SW480 (cell line): Measurements from ENCODE around the gene CPSF7.
"Not testable (repeated sequence)": the region's sequence is repeated elsewhere in the genome, so short reads cannot be mapped to it uniquely, and the experiment has no call there.

ENCODE experiments used
- DNase-seq: peaks from one replicate; pipeline ENCODE4 v3.0.0-alpha.2; 2016; ENCODE audit warnings: low spot score

CPSF7 gene

GRCh38 chr11:61429691-61430582 is at the start of gene CPSF7, which contains the start of gene SDHAF2:
CPSF7 (minus strand) TSS chr11:61429975; CDS start chr11:61429235, 740 bp downstream.
SDHAF2 (plus strand) TSS chr11:61430124; CDS start chr11:61430147, 23 bp downstream.
- peak; percentile 97 for DNase-seq

GRCh38 chr11:61477727-61478148 is 48.0 kb upstream of the CPSF7 start:
- no peak for DNase-seq

- no peak for DNase-seq
These were observed 47.4 kb upstream of the CPSF7 start for GRCh38 chr11:61477126-61477525.

DNA sequence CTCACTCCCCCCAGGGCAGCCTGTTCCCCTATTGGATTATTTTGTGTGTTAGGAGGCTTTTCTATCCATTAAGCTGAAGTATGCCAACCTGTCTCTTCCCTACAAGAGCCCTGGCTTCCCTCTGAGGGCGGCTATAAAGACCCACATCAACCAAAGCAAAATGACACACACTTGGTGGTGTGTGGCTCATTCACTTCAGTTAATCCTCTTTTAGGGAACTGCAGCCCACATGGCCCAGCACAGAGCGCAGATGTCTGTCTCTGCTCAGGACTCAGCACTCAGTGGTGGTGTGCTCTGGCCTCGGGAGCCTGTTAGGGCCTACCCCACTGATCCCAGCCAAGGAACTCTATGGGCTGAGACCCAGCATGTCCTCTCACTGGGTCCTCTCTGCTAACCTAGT is 46.6 kb upstream of the CPSF7 start:
- no peak for DNase-seq

DNA sequence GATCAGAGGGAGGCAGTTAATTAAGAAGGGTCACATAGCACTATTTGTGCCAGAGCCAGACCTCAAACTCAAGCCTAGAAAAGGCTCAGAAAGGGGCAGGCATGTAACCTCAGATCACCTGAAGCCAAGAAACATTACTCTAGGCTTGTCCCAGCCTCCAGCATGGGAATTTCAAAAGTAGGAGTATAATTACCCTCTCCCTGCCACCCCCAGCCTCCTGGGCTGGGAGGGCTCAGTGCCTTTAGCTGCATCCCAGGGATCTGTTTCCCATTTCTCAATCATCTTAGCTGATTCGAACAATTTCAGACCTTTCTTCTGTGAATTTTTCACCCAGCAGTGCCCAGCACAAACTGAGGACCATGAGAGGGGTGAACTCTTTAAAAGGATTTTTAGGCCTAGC is 45.7 kb upstream of the CPSF7 start:
- no peak for DNase-seq

DNA sequence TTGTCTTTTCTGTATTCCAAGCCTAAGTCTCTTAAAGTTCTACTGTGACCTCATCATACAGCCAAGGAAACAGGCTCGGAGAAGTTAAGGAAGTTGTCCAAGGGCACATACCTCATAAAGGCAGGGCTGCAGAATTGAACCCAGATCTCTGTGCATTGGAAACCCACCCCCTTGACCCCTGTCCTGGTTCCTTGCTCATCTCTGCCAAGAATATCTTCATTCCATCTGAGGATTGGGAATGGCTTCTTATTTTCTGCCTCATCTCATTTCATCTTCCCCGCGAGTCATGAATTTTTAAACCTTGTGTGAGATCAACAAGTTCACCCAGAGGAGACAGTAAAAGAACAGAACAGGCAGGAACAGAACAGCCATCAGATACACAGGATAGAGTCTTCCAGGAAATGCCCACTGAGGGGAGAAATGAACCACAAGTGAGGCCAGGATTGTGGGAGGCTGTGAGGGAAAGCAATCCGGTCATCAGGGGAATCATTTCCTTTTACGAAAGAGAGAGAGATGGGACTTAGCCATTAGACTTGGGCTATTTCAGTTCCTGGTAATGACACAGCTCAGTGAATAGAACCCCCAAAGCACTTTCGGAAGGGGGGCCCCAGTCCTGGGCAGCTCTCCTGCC is 44.4 kb upstream of the CPSF7 start:
- no peak for DNase-seq

DNA sequence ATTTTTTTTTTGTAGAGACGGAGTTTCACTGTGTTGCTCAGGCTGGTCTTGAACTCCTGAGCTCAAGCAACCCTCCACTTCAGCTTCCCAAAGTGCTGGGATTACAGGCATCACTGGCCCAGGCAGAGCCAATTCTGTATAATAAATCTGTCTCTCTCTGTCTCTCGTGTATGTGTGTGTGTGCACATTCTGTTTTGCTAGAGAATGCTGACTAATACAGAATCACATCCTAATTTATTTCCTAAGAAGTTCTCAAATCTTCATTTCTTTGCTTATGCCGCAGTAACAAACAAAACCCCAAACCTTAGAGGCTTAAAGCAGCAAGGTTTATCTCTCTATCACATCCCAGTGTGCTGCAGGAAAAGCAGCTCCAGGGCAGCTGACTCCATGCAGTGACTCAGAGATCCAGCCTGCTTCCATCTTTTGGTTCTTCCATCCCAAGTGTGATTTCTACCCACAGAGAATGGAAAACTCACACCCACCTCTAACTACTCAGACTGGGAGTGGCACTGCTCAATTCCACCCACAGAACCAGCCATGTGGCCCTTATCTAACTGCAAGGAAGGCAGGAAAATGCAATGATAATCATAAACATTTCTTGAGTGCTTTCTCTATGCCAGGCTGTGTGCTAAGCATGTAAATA is 43.7 kb upstream of the CPSF7 start:
- no peak for DNase-seq

- no peak for DNase-seq
These were observed 43.1 kb upstream of the CPSF7 start for GRCh38 chr11:61472868-61473267.

GRCh38 chr11:61472282-61472681 is 42.5 kb upstream of the CPSF7 start:
- no peak for DNase-seq

DNA sequence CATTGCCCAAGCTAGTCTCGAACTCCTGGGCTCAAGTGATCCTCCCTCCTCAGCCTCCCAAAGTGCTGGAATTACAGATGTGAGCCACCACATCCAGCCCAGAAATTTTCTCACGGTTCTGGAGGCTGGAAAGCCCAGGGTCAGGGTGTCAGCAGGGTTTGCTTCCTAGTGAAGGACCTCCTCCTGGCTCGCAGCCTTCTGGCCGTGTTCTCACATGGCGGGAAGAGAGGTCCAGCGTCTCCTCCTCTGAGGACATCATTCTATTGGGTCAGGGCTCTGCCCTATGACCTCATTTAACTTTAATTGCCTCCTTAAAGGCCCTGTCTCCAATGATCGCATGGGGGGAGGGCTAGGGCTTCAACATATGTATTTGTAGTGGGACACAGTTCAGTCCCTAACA is 38.2 kb upstream of the CPSF7 start:
- DNase-seq: no peak

DNA sequence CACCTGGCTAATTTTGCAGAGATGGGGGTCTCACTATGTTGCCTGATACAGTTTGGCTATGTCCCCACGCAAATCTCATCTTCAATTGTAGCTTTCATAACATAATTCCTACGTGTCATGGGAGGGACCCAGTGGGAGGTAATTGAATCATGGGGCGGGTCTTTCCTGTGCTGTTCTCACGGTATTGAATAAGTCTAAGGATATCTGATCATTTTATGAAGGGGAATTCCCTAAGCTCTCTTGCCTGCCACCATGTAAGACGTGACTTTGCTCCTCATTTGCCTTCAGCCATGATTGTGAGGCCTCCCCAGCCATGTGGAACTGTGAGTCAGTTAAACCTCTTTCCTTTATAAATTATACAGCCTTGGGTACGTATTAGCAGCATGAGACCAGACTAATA is 37.8 kb upstream of the CPSF7 start:
- DNase-seq: not testable (repeated sequence)

- no peak for DNase-seq
These were observed 31.2 kb upstream of the CPSF7 start for GRCh38 chr11:61460986-61461385.

GRCh38 chr11:61460474-61460881 is 30.7 kb upstream of the CPSF7 start:
- no peak for DNase-seq

DNA sequence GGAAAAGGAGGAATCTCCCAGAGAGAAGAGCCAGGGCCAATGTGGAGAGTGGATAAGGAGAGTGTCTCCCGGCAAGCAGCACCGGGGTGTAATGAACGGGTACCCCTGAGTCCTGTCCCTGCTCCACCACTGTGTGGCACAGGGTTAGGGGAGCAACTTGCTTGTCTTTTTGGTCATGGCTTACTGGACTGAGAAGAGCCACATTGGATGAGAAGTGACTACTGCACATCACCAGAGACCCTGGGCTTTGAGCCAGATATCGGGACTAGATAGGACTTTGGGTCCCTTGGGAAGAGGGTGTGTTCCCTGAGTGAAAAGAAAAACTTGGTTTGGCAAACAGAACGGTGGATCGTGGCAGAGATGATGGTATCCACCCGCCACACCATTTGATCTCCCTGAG is 24.7 kb upstream of the CPSF7 start:
- DNase-seq: no peak

GRCh38 chr11:61453695-61454094 is 23.9 kb upstream of the CPSF7 start:
- DNase-seq: no peak

DNA sequence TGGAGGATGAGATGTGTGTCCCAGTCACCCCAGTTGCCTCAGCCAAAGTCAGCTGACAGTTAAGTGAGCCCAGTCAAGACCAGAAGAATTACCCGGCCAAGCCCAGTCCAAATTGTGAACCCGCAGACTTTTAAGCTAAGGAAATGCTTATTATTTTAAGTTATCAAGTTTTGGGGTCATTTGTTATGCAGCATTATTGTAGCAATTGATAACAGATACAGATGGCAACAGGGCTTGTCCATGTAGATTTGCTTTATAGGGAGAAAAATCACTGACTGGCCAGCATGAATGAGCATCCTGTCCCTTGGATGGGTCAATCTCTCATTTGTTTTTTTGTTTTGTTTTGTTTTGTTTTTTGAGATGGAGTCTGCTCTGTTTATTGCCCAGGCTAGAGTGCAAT is 23.1 kb upstream of the CPSF7 start:
- DNase-seq: no peak

DNA sequence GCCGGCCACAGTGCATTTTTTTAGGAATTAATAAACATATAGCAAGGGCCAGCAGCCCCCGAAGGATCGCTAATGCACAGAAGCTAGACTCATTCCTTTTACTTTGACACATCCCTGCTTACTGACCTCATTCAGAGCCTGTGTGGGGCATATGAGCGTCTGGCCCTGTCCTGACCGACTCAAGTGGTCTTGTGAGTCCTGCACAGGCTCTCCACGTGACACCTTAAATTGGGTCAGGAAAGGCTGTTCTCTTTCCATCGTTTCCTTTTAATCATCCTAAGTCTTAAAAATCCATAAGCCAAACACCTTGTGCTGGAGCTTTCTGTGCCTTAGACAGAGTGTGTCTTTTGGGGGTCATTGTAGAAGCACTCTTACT is 18.8 kb upstream of the CPSF7 start:
- no peak for DNase-seq

DNA sequence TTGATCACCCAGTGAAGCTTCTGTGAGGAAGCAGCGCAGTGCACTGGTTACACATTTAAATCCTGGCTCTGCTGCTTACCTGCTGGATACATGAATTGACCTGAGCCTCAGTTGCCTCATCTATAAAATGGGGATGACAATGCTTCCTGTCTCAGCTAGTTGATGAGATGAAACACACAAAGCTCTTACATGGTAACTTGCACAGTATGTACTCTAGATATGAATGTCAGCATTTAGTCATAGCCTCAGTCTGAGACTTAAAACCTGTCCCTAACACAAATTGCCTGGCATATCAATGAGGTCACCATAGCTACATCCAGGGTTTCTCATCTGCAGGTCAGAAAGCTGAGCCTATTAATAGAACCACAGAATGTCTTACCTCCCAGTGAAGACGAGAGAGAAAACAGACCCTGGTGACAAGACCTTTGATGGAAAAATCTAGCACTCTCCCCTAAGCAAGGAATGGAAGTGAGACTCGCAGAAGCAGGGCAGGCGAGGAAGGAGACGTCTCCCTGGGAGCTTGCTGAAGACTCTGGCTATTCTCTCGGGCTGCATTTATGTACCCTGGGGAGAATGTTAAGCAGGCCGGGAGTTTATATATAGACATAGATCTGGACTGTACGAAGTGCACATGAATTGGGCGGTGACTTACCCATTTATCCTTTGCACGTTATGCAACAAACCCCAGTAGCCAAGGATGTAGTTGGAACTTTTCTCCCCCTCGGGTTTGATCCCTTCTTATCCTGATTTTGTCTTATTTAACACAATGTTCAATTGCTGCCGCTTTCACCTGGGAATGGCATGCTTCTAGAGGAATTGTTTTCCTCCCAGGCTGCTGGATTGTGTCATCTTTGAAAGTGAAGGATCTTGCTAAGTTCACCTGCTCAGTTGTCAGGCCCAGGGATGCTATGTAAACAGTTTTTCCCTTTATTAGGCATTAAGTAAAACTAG is 18.1 kb upstream of the CPSF7 start:
- no peak for DNase-seq

GRCh38 chr11:61446211-61446651 is 16.5 kb upstream of the CPSF7 start:
- peak; percentile 79 for DNase-seq

DNA sequence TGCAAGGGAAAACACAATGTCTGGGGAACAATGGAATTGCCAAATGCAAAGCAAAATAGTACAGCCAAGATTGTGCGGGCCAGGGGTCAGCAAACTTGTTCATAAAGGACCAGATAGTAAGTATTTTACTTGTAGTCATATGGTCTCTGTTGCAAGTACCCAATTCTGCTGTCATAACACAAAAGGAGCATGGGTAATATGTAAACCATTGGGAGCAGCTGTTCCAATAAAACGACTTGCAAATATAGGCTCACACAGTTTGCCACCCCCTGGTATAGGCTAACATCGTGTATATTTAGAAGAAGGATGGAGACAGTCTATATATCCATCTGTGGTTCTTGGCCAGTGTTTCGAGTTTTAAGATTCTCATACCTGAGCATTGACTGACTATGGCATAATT is 15.7 kb upstream of the CPSF7 start:
- no peak for DNase-seq

DNA sequence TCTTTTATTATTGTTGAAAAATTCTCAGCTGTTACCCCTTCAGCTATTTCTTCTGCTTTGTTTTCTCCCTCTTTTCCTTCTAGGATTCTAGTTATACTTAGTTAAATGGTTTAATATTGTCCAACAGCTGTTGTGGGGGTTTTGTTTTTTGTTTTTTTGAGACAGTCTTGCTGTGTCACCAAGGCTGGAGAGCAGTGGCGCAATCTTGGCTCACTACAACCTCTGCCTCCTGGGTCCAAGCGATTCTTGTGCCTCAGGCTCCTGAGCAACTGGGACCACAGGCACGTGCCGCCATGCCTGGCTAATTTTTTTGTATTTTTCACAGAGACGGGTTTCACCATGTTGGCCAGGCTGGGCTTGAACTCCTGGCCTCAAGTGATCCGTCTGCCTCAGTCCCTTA is 12.8 kb upstream of the CPSF7 start:
- DNase-seq: no peak

GRCh38 chr11:61439615-61440014 is 9.8 kb upstream of the CPSF7 start:
- no peak for DNase-seq
